Endothelial cell of umbilical vein (primary cell): ENCODE results near the gene RUNX2. TPM values are rescaled to one million over a fixed set of nuclear protein-coding genes. Genes with fewer than 3 reads are reported as not detected.

Experiments
- BruUV-seq: library from RNA; stranded (reverse); fragments of 400-500 nt; replicated peaks from 2 replicates; lab custom pipeline; 2021; lab: Mats Ljungman, UMichigan
- CTCF ChIA-PET: fragments of 300-600, 350-600 bp; sonication (Branson Sonifier 250); formaldehyde crosslinking; loops from one replicate; lab custom pipeline; 2021; ENCODE audit warnings: antibody characterized with exemption, inconsistent platforms; lab: Charles Lee
- POLR2A ChIA-PET: fragments of 300-600, 350-600 bp; sonication (Branson Sonifier 250); formaldehyde crosslinking; loops from one replicate; lab custom pipeline; 2021; ENCODE audit warnings: antibody characterized with exemption, inconsistent platforms; lab: Charles Lee
- DNase-seq: peaks from one replicate; pipeline ENCODE4 v3.0.0-alpha.2; 2011; ENCODE audit warnings: low read depth, low spot score
- FAIRE-seq: peaks from 2 replicates; lab custom pipeline; 2011; peaks lifted over from hg19 to GRCh38; lab: Jason Lieb, UNC
- H2AFZ ChIP-seq: 2 replicates; pipeline ENCODE4 v1.6.0; 2012; ENCODE audit warnings: low read depth, low read length, control low read depth, inconsistent platforms
- H3K27ac ChIP-seq: 2 replicates; pipeline ENCODE4 v1.5.1; 2011; ENCODE audit warnings: low read depth, mild to moderate bottlenecking, control low read depth, low read length, moderate library complexity; ENCODE audit not compliant: insufficient read depth
- H3K27me3 ChIP-seq, 2 experiments: 2 replicates each; pipeline versions ENCODE4 v1.6.0 to v1.6.1; 2011; ENCODE audit warnings: low read length in 2 of 2, mixed read lengths in 1 of 2; ENCODE audit not compliant: control insufficient read depth in 2 of 2, insufficient read depth in 2 of 2
- H3K36me3 ChIP-seq, 2 experiments: 2 replicates in 1 of 2; 3 replicates in 1 of 2; pipeline ENCODE4 v1.5.1; 2011; ENCODE audit warnings: low read length in 2 of 2, mild to moderate bottlenecking in 1 of 2, moderate library complexity in 1 of 2; ENCODE audit not compliant: control insufficient read depth in 2 of 2, insufficient read depth in 2 of 2; ENCODE audit errors: extremely low read depth in 1 of 2
- H3K4me1 ChIP-seq: 3 replicates; pipeline ENCODE4 v1.5.1; 2011; ENCODE audit warnings: mild to moderate bottlenecking, low read length; ENCODE audit not compliant: control insufficient read depth, insufficient read depth; ENCODE audit errors: extremely low read depth
- H3K4me2 ChIP-seq: 2 replicates; pipeline ENCODE4 v1.6.1; 2011; ENCODE audit warnings: low read length, control low read depth, mixed read lengths; ENCODE audit not compliant: insufficient read depth
- H3K4me3 ChIP-seq, 3 experiments: fragments of 200-600 bp in 1 of 3; sonication (generic), shearing (Covaris generic) in 1 of 3; replicated peaks in 1 of 3; 2 replicates each; pipeline ENCODE4 v1.5.1; 2011 to 2016; ENCODE audit warnings: control low read depth in 3 of 3, low read length in 3 of 3, mild to moderate bottlenecking in 2 of 3, inconsistent platforms in 1 of 3, low read depth in 1 of 3, moderate library complexity in 1 of 3; ENCODE audit not compliant: insufficient read depth in 1 of 3
- H3K79me2 ChIP-seq: 2 replicates; pipeline ENCODE4 v1.6.0; 2012; ENCODE audit warnings: low read length, inconsistent platforms; ENCODE audit not compliant: control insufficient read depth, insufficient read depth
- H3K9ac ChIP-seq: replicated peaks from 2 replicates; pipeline ENCODE3; 2011; ENCODE audit warnings: low read length, control low read depth; ENCODE audit not compliant: insufficient read depth; ENCODE audit errors: extremely low read depth
- H3K9me1 ChIP-seq: replicated peaks from 3 replicates; pipeline ENCODE4 v1.6.0; 2011; ENCODE audit warnings: mild to moderate bottlenecking, low read length; ENCODE audit not compliant: control insufficient read depth, insufficient read depth; ENCODE audit errors: extremely low read depth
- H3K9me3 ChIP-seq: replicated peaks from 2 replicates; pipeline ENCODE4 v1.5.1; 2012; ENCODE audit warnings: low read length, inconsistent platforms; ENCODE audit not compliant: control insufficient read depth, insufficient read depth
- H4K20me1 ChIP-seq: replicated peaks from 2 replicates; pipeline ENCODE3; 2011; ENCODE audit warnings: mild to moderate bottlenecking, low read length; ENCODE audit not compliant: control insufficient read depth, insufficient read depth; ENCODE audit errors: extremely low read depth
- EZH2 ChIP-seq: IDR thresholded peaks from 2 replicates; pipeline ENCODE4 v1.6.1; 2012; ENCODE audit warnings: borderline replicate concordance, low read depth, mild to moderate bottlenecking, moderate library complexity, low read length, inconsistent platforms; ENCODE audit not compliant: severe bottlenecking
- FOS ChIP-seq: IDR thresholded peaks from 2 replicates; pipeline ENCODE4 v1.6.1; 2011; ENCODE audit warnings: mild to moderate bottlenecking, low read length, moderate library complexity, borderline replicate concordance; ENCODE audit not compliant: insufficient read depth
- GATA2 ChIP-seq: IDR thresholded peaks from 2 replicates; pipeline ENCODE4 v1.7.0; 2011; ENCODE audit warnings: low read depth, mild to moderate bottlenecking, moderate library complexity, mixed read lengths, low read length; ENCODE audit not compliant: insufficient read length, insufficient read depth
- JUN ChIP-seq: IDR thresholded peaks from 2 replicates; pipeline ENCODE4 v1.6.1; 2011; ENCODE audit warnings: borderline replicate concordance, low read depth; ENCODE audit not compliant: insufficient read length, insufficient read depth
- MYC ChIP-seq: IDR thresholded peaks from one replicate; pipeline ENCODE4 v1.6.1; 2011; ENCODE audit warnings: mild to moderate bottlenecking, low read depth, low read length
- POLR2A ChIP-seq: IDR thresholded peaks from 2 replicates; pipeline ENCODE4 v1.6.1; 2012; ENCODE audit warnings: low read depth, mild to moderate bottlenecking, control low read depth, low read length
- POLR2AphosphoS5 ChIP-seq: IDR thresholded peaks from 2 replicates; pipeline ENCODE4 v1.6.1; 2012; ENCODE audit warnings: low read depth, mild to moderate bottlenecking, control low read depth, low read length, moderate library complexity; ENCODE audit not compliant: insufficient read depth
- dilution Hi-C: fragments of 300-500 bp; cut with MboI; formaldehyde crosslinking; loops from one replicate; pipeline ENCODE4 v1.15.0; 2019; ENCODE audit warnings: low sequenced_read_pairs; ENCODE audit not compliant: extremely low pct_ligation_motif_present
- intact Hi-C: fragments of 100-400 bp; cut with micrococcal nuclease; formaldehyde crosslinking; loops from one replicate; pipeline ENCODE4 v1.10.0; 2022
- polyA plus RNA-seq, 4 experiments: library from polyadenylated mRNA; depleted of rRNA in 3 of 4; stranded (reverse) in 3 of 4; unstranded in 1 of 4; fragments of >200 nt; gene quantifications; 2 replicates each; pipeline versions ENCODE4 v1.2.1 to v1.2.3, GENCODE V29; 2011 to 2012; ENCODE audit warnings: missing spikeins in 1 of 4
- total RNA-seq: library from RNA; stranded (reverse); gene quantifications from 2 replicates; pipeline ENCODE4 v1.2.3, GENCODE V29; 2021
- TF ChIP-seq, protein P1 (sequence below): IDR thresholded peaks from 2 replicates; pipeline ENCODE4 v1.6.1; 2011; ENCODE audit not compliant: insufficient read depth, insufficient read length
- TF ChIP-seq, protein P2 (sequence below), 2 donors: IDR thresholded peaks; 1 replicate in 1 of 2; 2 replicates in 1 of 2; pipeline ENCODE4 v1.5.1; 2011; ENCODE audit warnings: low read length in 2 of 2, mild to moderate bottlenecking in 2 of 2, moderate library complexity in 2 of 2, control low read depth in 1 of 2, inconsistent platforms in 1 of 2, low read depth in 1 of 2; ENCODE audit not compliant: insufficient read depth in 1 of 2; ENCODE audit errors: extremely low read depth in 1 of 2

The RUNX2 gene
- total and polyA plus RNA-seq, 2 donors (not counting 3 experiments of a cell fraction or from before 2014, with no cell fraction given), result 0.06 TPM; not detected in 1

DNA sequence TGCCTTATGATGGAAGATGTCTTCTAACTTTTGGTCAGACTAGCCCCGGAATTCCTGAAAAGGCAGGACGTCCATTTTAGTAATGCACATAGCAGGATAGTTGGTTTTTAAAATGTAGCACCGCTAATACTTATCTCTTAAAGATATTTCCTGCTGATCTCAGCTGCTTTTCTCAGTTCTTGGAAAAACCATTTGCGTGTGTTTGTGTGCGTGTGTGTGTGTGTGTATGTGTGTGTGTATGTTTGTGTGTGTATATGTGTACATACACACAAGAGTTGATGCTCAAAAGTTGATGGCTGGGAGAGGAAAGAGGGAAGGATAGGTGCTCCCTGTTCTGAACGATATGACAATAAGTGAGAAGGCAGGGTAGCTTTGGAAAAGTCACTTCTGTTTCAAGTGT is 111.3 kb downstream of the RUNX2 start:
- no peak for FAIRE-seq
- H3K4me1 ChIP-seq, result peaks cover 23% of the 10 kb centered on the region
- no peaks in the 10 kb centered on the region for H3K9me1 ChIP-seq
- dilution Hi-C loops (no loop called here), intact Hi-C loops (no loop called here)
- H2AFZ ChIP-seq, result no peak overlapping the region
- no TSS peak for BruUV-seq
- no peak overlapping the region for H3K27ac ChIP-seq
- DNase-seq, result no peak
- no peaks in the 10 kb centered on the region for H4K20me1 ChIP-seq
- H3K9me3 ChIP-seq, result no peaks in the 10 kb centered on the region
- H3K9ac ChIP-seq, result no peak overlapping the region
- H3K27me3 ChIP-seq, result no peaks in the 10 kb centered on the region
- no peaks in the 10 kb centered on the region for H3K36me3 ChIP-seq
- no peak overlapping the region for H3K4me2 ChIP-seq
- POLR2A ChIA-PET, result no interaction called here
- H3K4me3 ChIP-seq, result no peak overlapping the region
- TF ChIP-seq POLR2A, result no peak
- TF ChIP-seq FOS, result no peak
- no peak for TF ChIP-seq EZH2
- no peak for TF ChIP-seq JUN
- no peak for TF ChIP-seq MYC
- no peak for TF ChIP-seq POLR2AphosphoS5
- TF ChIP-seq, protein P1, sequence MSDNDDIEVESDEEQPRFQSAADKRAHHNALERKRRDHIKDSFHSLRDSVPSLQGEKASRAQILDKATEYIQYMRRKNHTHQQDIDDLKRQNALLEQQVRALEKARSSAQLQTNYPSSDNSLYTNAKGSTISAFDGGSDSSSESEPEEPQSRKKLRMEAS, result no peak
- TF ChIP-seq GATA2, result no peak
- TF ChIP-seq, protein P2, sequence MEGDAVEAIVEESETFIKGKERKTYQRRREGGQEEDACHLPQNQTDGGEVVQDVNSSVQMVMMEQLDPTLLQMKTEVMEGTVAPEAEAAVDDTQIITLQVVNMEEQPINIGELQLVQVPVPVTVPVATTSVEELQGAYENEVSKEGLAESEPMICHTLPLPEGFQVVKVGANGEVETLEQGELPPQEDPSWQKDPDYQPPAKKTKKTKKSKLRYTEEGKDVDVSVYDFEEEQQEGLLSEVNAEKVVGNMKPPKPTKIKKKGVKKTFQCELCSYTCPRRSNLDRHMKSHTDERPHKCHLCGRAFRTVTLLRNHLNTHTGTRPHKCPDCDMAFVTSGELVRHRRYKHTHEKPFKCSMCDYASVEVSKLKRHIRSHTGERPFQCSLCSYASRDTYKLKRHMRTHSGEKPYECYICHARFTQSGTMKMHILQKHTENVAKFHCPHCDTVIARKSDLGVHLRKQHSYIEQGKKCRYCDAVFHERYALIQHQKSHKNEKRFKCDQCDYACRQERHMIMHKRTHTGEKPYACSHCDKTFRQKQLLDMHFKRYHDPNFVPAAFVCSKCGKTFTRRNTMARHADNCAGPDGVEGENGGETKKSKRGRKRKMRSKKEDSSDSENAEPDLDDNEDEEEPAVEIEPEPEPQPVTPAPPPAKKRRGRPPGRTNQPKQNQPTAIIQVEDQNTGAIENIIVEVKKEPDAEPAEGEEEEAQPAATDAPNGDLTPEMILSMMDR (IDR thresholded peaks at IDR 0.05; ENCODE audit: extremely low read depth in 1 of 2, insufficient read depth in 1 of 2, low read depth in 1 of 2, low read length in 2 of 2), result no peak
- H3K79me2 ChIP-seq, result no peaks in the 10 kb centered on the region
- CTCF ChIA-PET, result interaction anchor here (1.2 kb wide), 1 partner anchor 275 kb away, joined by 3 read pairs; no protein-coding TSS in a partner anchor
